Small intestine (tissue), 7 donors: ENCODE results near the gene ATP6V0A4. TPM values are rescaled to one million over a fixed set of nuclear protein-coding genes. Genes with fewer than 3 reads are reported as not detected.

Source experiments
- DNase-seq, 2 donors: peaks; one replicate each; pipeline versions ENCODE4 v3.0.0 to v3.0.0-alpha.2; 2013
- FAIRE-seq: peaks from 2 replicates; lab custom pipeline; 2012; peaks lifted over from hg19 to GRCh38; lab: Jason Lieb, UNC
- H3K27ac ChIP-seq, 3 donors: one replicate each; pipeline ENCODE4 v1.5.1; 2013; ENCODE audit warnings: low read length in 2 of 3, mild to moderate bottlenecking in 2 of 3, control low read depth in 1 of 3, inconsistent platforms in 1 of 3, low read depth in 1 of 3, moderate library complexity in 1 of 3
- H3K27me3 ChIP-seq, 3 donors: one replicate each; pipeline ENCODE4 v1.6.1; 2013; ENCODE audit warnings: low read length in 3 of 3, inconsistent platforms in 1 of 3; ENCODE audit not compliant: control insufficient read depth in 3 of 3, insufficient read depth in 3 of 3
- H3K36me3 ChIP-seq, 3 donors: one replicate each; pipeline ENCODE4 v1.6.1; 2013; ENCODE audit warnings: low read length in 3 of 3, inconsistent platforms in 1 of 3, low read depth in 1 of 3, mild to moderate bottlenecking in 1 of 3, moderate library complexity in 1 of 3; ENCODE audit not compliant: control insufficient read depth in 3 of 3, insufficient read depth in 2 of 3
- H3K4me1 ChIP-seq, 3 donors: one replicate each; pipeline ENCODE4 v1.6.1; 2013; ENCODE audit warnings: low read length in 2 of 3, inconsistent platforms in 1 of 3, low read depth in 1 of 3, mild to moderate bottlenecking in 1 of 3, moderate library complexity in 1 of 3; ENCODE audit not compliant: control insufficient read depth in 3 of 3, insufficient read depth in 2 of 3
- H3K4me3 ChIP-seq, 3 donors: one replicate each; pipeline ENCODE4 v1.5.1; 2013; ENCODE audit warnings: low read length in 3 of 3, control low read depth in 1 of 3, inconsistent platforms in 1 of 3, low read depth in 1 of 3, mild to moderate bottlenecking in 1 of 3, moderate library complexity in 1 of 3
- H3K9me3 ChIP-seq, 2 donors: one replicate each; pipeline ENCODE4 v1.6.1; 2013; ENCODE audit warnings: low read depth in 1 of 2, low read length in 1 of 2; ENCODE audit not compliant: control insufficient read depth in 2 of 2, insufficient read depth in 1 of 2
- WGBS, 3 donors: extraction: QIAGEN DNeasy Blood & Tissue Kit; methylation state at CpG; one replicate each; pipeline ENCODE4 v1.1.7; 2013; 5-methylcytosine and 5-hydroxymethylcytosine counted together
- polyA plus RNA-seq, 4 donors: library from polyadenylated mRNA; stranded (reverse) in 3 of 4; unstranded in 1 of 4; fragments of 200-250 nt in 3 of 4; fragments of 120-200 nt in 1 of 4; gene quantifications; one replicate each; pipeline versions ENCODE4 v1.2.1 to v1.2.3, GENCODE V29; 2013
- donor health status: healthy with polysubstance abuse.
- donor health status: control.
- donor health status: control.
- donor health status: Bipolar disorder and iron deficiency.
- donor health status: healthy.

ATP6V0A4 gene
- polyA plus RNA-seq, 4 donors: 0.06 TPM; not detected in 3

GRCh38 chr7:138720286-138720685, 77.7 kb downstream of the ATP6V0A4 start:
- H3K27me3 ChIP-seq: no peaks in the 10 kb centered on the region
- no peaks in the 10 kb centered on the region for H3K36me3 ChIP-seq
- H3K27ac ChIP-seq: no peak overlapping the region
- no peaks in the 10 kb centered on the region for H3K9me3 ChIP-seq
- H3K4me3 ChIP-seq: no peak overlapping the region
- DNase-seq: no peak
- no peaks in the 10 kb centered on the region for H3K4me1 ChIP-seq
- FAIRE-seq: no peak
- 70 to 84% (median 82%) methylated on average over 4 of the region's 4 CpGs for WGBS, 3 donors

DNA sequence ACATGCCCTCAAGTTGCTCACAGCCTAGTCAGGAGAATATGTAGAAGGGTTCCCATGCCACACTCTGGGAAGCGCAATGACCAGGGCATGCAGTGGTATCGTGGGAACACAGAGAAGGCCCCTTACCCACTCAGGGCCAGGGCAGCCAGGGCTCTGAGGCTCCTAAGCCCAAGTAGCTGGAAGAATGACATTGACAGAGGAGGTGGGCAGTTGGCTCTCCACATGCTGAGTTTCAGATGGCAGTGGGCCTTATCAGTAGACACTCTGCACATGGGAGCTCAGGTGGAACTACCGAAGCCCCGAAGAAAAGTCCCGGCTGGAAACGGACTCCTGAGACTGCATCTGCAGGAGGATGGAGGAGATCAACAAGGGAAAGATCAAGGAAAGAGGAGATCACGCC, 81.1 kb downstream of the ATP6V0A4 start:
- H3K4me1 ChIP-seq: no peaks in the 10 kb centered on the region
- H3K27me3 ChIP-seq: no peaks in the 10 kb centered on the region
- 93 to 96% (median 96%) methylated on average over 7 of the region's 7 CpGs for WGBS, 3 donors
- no peak overlapping the region for H3K4me3 ChIP-seq
- no peak overlapping the region for H3K27ac ChIP-seq
- DNase-seq (no peak), FAIRE-seq (no peak)
- no peaks in the 10 kb centered on the region for H3K36me3 ChIP-seq
- H3K9me3 ChIP-seq: no peaks in the 10 kb centered on the region

DNA sequence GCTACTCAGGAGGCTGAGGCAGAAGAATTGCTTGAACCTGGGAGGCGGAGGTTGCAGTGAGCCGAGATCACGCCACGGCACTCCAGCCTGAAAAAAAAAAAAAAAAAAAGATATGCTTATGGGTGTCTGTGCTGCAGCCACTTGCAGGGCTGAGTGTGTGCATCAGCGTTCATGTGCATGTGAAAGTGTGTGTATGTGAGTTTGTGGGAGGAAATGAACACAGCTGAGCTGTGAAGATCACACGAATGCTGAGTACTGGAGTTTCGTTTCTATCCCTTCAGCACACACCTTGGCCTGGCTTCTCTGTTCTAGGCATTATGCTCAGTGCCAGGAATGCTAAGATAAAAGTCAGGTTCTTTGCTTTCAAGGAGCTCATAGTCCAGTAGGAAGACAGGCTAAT, 84.8 kb downstream of the ATP6V0A4 start:
- DNase-seq (no peak), FAIRE-seq (no peak)
- Histone ChIP-seq H3K9me3 (no peaks in the 10 kb centered on the region), H3K27me3 (no peaks in the 10 kb centered on the region), H3K36me3 (no peaks in the 10 kb centered on the region), H3K27ac (no peak overlapping the region), H3K4me3 (no peak overlapping the region), H3K4me1 (no peaks in the 10 kb centered on the region)
- 79 to 87% (median 87%) methylated on average over 7 of the region's 7 CpGs for WGBS, 3 donors

DNA sequence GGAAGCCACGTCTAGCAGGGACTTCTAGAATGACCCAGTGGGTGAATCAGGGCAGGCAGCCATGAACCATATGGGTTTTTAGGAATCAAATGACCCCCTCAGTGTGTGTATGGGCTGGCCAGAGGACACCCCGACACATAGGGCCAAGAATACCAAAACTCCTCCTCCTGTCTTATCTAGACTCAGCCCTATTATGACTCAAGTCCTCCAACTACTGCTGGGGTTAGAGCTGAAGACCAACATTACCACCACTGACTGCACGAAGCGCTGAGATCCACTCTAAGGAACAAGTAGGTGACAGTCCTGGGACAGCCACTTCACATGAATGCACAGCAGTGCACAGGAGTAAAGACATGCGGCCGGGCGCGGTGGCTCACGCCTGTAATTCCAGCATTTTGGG, 85.3 kb downstream of the ATP6V0A4 start:
- H3K36me3 ChIP-seq: no peaks in the 10 kb centered on the region
- no peak for DNase-seq
- H3K27me3 ChIP-seq: no peaks in the 10 kb centered on the region
- WGBS, 3 donors: 94 to 97% (median 96%) methylated on average over 9 of the region's 9 CpGs
- no peak for FAIRE-seq
- no peak overlapping the region for H3K4me3 ChIP-seq
- H3K27ac ChIP-seq: no peak overlapping the region
- H3K9me3 ChIP-seq: no peaks in the 10 kb centered on the region
- H3K4me1 ChIP-seq: no peaks in the 10 kb centered on the region

- no peaks in the 10 kb centered on the region for H3K36me3 ChIP-seq
- no peaks in the 10 kb centered on the region for H3K4me1 ChIP-seq
- FAIRE-seq: no peak
- H3K4me3 ChIP-seq: no peak overlapping the region
- 72 to 81% (median 75%) methylated on average over 15 of the region's 15 CpGs for WGBS, 3 donors
- H3K27me3 ChIP-seq: no peaks in the 10 kb centered on the region
- no peak for DNase-seq
- no peak overlapping the region for H3K27ac ChIP-seq
- H3K9me3 ChIP-seq: no peaks in the 10 kb centered on the region
Measured at GRCh38 chr7:138710536-138711385, 87.2 kb downstream of the ATP6V0A4 start.

DNA sequence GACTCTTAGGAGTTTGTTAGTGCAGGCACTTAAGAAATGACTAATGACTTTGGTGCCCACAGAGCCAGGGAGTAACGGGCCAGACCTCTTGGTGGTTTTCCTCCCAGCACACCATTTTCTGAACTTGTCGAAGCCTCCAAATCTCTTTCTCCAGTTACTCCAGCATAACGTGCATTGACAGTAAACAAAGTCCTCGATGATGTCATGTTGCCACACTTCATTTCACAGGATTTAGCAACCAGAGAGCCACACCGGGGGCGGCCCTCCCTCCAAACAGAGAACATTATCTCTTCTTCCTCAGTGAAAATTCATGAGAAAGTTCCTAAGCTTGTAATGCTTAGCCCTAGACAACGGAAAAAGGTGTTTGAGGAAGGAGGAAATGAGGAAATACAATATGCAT, 92.8 kb downstream of the ATP6V0A4 start:
- DNase-seq (no peak), FAIRE-seq (no peak)
- no peak overlapping the region for H3K27ac ChIP-seq
- no peaks in the 10 kb centered on the region for H3K9me3 ChIP-seq
- 48 to 62% (median 61%) methylated on average over 7 of the region's 7 CpGs for WGBS, 3 donors
- H3K4me3 ChIP-seq: no peak overlapping the region
- no peaks in the 10 kb centered on the region for H3K27me3 ChIP-seq
- no peaks in the 10 kb centered on the region for H3K36me3 ChIP-seq
- no peaks in the 10 kb centered on the region for H3K4me1 ChIP-seq

DNA sequence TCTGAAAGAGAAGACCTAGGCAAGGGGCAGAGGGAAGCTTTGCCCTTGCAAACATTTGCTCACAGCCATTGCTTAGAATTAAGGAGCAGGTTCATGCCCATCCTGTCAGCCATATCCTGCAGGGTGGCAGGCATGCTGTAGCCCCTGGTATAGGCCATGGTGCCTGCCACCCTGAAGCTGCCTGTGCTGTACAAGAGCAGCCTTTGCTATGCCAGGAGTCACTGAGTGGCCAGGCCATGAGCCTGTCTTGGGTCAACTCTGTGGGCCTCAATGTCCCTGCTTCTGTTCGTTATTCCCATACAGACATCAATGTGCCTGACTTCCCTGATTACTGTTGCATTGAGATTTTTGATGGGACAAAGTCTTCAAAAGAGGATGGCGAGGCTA, 96.5 kb downstream of the ATP6V0A4 start:
- FAIRE-seq (no peak), DNase-seq (no peak)
- Histone ChIP-seq H3K9me3 (no peaks in the 10 kb centered on the region), H3K27me3 (peaks cover 0 to 4% (median 0%) of the 10 kb centered on the region in 3 donors), H3K36me3 (no peaks in the 10 kb centered on the region), H3K4me3 (no peak overlapping the region), H3K4me1 (no peaks in the 10 kb centered on the region), H3K27ac (no peak overlapping the region)
- 83 to 86% (median 86%) methylated on average over 2 of the region's 2 CpGs for WGBS, 3 donors

DNA sequence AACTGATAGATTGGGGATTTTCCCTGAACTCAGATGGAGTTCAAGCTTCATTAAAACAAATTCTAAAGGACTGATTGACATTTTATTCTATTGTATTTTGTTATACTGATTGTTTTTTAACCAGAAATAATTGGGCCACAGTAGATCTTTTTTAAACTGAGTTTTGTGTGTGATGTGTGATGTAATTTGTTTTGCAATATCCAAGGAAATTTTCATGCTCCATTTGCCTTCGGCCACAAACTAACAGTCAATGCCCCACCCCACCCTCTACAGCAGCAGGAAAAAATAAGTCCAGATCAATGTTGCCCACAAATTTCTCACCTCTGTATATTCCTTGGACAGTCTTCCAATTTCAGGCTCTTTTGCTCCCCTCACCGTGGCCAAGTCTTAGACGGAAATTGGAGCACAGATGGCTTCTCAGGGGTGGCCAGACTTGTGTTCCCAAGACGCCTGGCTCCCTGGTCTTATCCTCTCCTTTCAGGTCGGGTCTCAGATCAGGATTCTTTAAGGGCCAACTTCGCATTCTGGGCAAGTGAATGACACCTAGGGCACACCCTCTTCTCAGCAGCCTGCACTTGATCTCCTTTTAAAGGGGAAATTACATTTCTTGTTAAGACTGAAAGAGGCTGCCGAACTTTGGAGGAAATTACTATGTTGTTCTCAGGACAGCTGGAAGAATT, 97.0 kb downstream of the ATP6V0A4 start, which contains the start of gene SVOPL:
SVOPL (minus strand) TSS at position 506 of the 680 bp plus-strand sequence. CDS start 22,317 bp downstream, outside the sequence.
- Histone ChIP-seq H3K4me3 (no peak within 1 kb of the TSS), H3K36me3 (no peaks in the 10 kb centered on the region), H3K27ac (no peak within 1 kb of the TSS), H3K27me3 (peaks cover 0 to 4% (median 0%) of the 10 kb centered on the region in 3 donors), H3K4me1 (no peaks in the 10 kb centered on the region), H3K9me3 (no peaks in the 10 kb centered on the region)
- WGBS, 3 donors: 73 to 74% (median 73%) methylated on average over 7 of the region's 7 CpGs
- no peak for FAIRE-seq
- no peak for DNase-seq
